Omental fat pad (tissue), 4 donors: ENCODE results near the gene GSKIP. TPM values are rescaled to one million over a fixed set of nuclear protein-coding genes. Genes with fewer than 3 reads are reported as not detected.

ENCODE experiments used
- ATAC-seq: fragments of 150-250 bp; one replicate; pipeline ENCODE4 v1.9.1; 2016; ENCODE audit warnings: mild to moderate bottlenecking, moderate library complexity; ENCODE audit not compliant: low FRiP score
- DNase-seq: peaks from one replicate; pipeline ENCODE4 v3.0.0-alpha.2; 2019; ENCODE audit warnings: low spot score
- CTCF ChIP-seq, 3 donors: fragments of 450-650 bp; IDR thresholded peaks; one replicate each; pipeline ENCODE4 v1.5.1; 2016 to 2017; ENCODE audit warnings: antibody characterized with exemption in 3 of 3, mild to moderate bottlenecking in 3 of 3, moderate library complexity in 2 of 3
- total RNA-seq, 4 donors: library from RNA; depleted of rRNA; stranded (reverse); fragments of >200 nt; gene quantifications; one replicate each; pipeline ENCODE4 v1.1.0, GENCODE V29; 2016

GSKIP gene
- total RNA-seq, 4 donors from 2014 or later = 10.6 to 32.8 (median 16.4) TPM

- DNase-seq (no peak), ATAC-seq (no peak)
- no peak for TF ChIP-seq CTCF (IDR thresholded peaks at IDR 0.05)
These were observed 46.8 kb downstream of the GSKIP start for GRCh38 chr14:96410119-96410518.

GRCh38 chr14:96413526-96413925, 50.2 kb downstream of the GSKIP start:
- ATAC-seq (no peak), DNase-seq (no peak)
- TF ChIP-seq CTCF (IDR thresholded peaks at IDR 0.05) = no peak

- TF ChIP-seq CTCF (IDR thresholded peaks at IDR 0.05) = no peak
- no peak for ATAC-seq
These were observed 52.2 kb downstream of the GSKIP start for GRCh38 chr14:96415559-96415958.

GRCh38 chr14:96416292-96416691, 53.0 kb downstream of the GSKIP start:
- DNase-seq (no peak), ATAC-seq (no peak)
- no peak for TF ChIP-seq CTCF (IDR thresholded peaks at IDR 0.05)

More at GRCh38 chr14:96415559-96415958, 52.2 kb downstream of the GSKIP start:
- DNase-seq = no peak

GRCh38 chr14:96417254-96417653, 53.9 kb downstream of the GSKIP start:
- no peak for TF ChIP-seq CTCF (IDR thresholded peaks at IDR 0.05)
- ATAC-seq (no peak), DNase-seq (no peak)

- DNase-seq (no peak), ATAC-seq (no peak)
- no peak for TF ChIP-seq CTCF (IDR thresholded peaks at IDR 0.05)
These were observed 54.7 kb downstream of the GSKIP start for GRCh38 chr14:96418075-96418474.

GRCh38 chr14:96421236-96421635, 57.9 kb downstream of the GSKIP start:
- no peak for ATAC-seq
- DNase-seq = no peak
- no peak for TF ChIP-seq CTCF (IDR thresholded peaks at IDR 0.05)
